Large intestine (tissue), 3 donors: ENCODE data around the gene SMS. TPM values are rescaled to one million over a fixed set of nuclear protein-coding genes. Genes with fewer than 3 reads are reported as not detected.

ENCODE experiments used
- DNase-seq, 2 donors: peaks; one replicate each; pipeline versions ENCODE4 v3.0.0 to v3.0.0-alpha.2; 2013
- H3K27ac ChIP-seq: one replicate; pipeline ENCODE4 v1.5.1; 2013; ENCODE audit warnings: low read length
- H3K27me3 ChIP-seq: 2 replicates; pipeline ENCODE4 v1.6.1; 2013; ENCODE audit warnings: low read length; ENCODE audit not compliant: control insufficient read depth, insufficient read depth
- H3K36me3 ChIP-seq: 2 replicates; pipeline ENCODE4 v1.6.1; 2013; ENCODE audit warnings: low read length; ENCODE audit not compliant: control insufficient read depth, insufficient read depth
- H3K4me1 ChIP-seq: one replicate; pipeline ENCODE4 v1.6.1; 2013; ENCODE audit warnings: low read length; ENCODE audit not compliant: control insufficient read depth, insufficient read depth
- H3K4me3 ChIP-seq: one replicate; pipeline ENCODE4 v1.5.1; 2013; ENCODE audit warnings: low read length
- H3K9me3 ChIP-seq: one replicate; pipeline ENCODE4 v1.6.1; 2013; ENCODE audit warnings: mild to moderate bottlenecking, low read depth, low read length, moderate library complexity; ENCODE audit not compliant: control insufficient read depth
- WGBS: methylation state at CpG from one replicate; pipeline ENCODE4 v1.1.5; 2013; ENCODE audit warnings: low lambda C conversion rate; ENCODE audit not compliant: insufficient coverage; 5-methylcytosine and 5-hydroxymethylcytosine counted together
- polyA plus RNA-seq: library from polyadenylated mRNA; unstranded; fragments of 120-200 nt; gene quantifications from one replicate; pipeline ENCODE4 v1.2.1, GENCODE V29; 2013

SMS gene
- polyA plus RNA-seq, 1 donor = 87.3 TPM

DNA sequence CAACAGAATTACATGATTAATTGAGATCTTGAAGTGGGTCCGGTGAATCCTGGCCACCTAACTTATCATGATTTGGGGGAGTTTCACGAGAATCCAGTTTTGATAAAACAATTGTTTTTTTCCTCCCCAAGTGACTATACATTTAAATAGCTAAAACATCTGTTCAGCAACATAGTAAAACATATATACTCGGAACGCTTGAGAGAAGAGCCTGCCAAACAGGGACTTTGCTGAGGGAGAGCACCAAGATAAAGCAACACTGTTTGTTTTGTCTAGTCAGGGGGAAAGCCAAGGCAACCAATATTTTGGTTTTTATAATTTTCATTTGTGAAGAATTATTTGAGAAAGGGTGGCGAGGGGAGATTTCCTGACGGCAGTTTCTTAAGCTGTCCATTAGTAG lies 92.0 kb downstream of the SMS start:
- Histone ChIP-seq H3K4me1 (no peaks in the 10 kb centered on the region), H3K27me3 (no peaks in the 10 kb centered on the region), H3K9me3 (no peaks in the 10 kb centered on the region), H3K36me3 (no peaks in the 10 kb centered on the region), H3K4me3 (no peak overlapping the region), H3K27ac (no peak overlapping the region)
- no peak for DNase-seq
- WGBS = no CpG with 5 or more reads among the region's 6 CpGs

DNA sequence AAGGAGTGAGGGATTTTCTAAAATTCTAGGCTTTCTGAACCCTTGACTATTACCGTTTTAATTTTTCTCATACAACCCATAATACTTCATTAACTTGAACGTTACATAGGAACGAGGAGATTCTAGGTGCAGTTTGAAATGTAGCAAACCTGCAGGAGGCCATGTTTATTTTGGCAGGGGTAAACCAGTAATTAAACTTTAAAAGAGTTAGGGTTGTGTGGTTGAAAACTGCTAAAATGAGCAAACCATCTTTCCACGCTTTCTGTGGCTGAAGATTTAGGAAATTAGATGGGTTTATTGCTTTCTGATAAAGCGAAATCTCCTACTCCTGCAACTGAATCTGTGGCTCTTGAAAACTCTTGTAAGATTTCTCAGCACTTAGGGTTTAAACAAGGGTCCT lies 93.3 kb downstream of the SMS start:
- no peak overlapping the region for H3K27ac ChIP-seq
- H3K9me3 ChIP-seq = no peaks in the 10 kb centered on the region
- no CpG with 5 or more reads among the region's 5 CpGs for WGBS
- no peaks in the 10 kb centered on the region for H3K27me3 ChIP-seq
- H3K4me1 ChIP-seq = no peaks in the 10 kb centered on the region
- no peak overlapping the region for H3K4me3 ChIP-seq
- DNase-seq = no peak
- no peaks in the 10 kb centered on the region for H3K36me3 ChIP-seq

DNA sequence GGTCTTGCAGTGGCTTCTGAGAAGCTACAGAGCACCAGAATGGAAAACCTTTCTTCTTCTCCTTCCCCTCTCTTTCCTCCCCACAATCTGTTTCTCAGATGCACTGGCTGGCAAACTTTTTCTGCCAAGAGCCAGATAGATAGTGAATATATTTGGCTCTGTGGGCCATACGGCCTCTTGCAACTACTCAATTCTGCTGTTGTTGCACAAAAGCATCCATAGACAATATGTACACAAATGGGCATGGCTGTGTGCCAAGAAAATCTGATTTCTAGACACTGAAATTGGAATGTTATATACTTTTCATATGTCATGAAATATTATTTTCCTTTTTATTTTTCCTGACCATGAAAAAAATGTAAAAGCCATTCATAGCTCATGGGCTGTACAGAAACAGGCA lies 94.7 kb downstream of the SMS start:
- WGBS = no CpG with 5 or more reads among the region's 1 CpG
- Histone ChIP-seq H3K36me3 (no peaks in the 10 kb centered on the region), H3K27ac (no peak overlapping the region), H3K4me3 (no peak overlapping the region), H3K27me3 (no peaks in the 10 kb centered on the region), H3K4me1 (no peaks in the 10 kb centered on the region), H3K9me3 (no peaks in the 10 kb centered on the region)
- no peak for DNase-seq

DNA sequence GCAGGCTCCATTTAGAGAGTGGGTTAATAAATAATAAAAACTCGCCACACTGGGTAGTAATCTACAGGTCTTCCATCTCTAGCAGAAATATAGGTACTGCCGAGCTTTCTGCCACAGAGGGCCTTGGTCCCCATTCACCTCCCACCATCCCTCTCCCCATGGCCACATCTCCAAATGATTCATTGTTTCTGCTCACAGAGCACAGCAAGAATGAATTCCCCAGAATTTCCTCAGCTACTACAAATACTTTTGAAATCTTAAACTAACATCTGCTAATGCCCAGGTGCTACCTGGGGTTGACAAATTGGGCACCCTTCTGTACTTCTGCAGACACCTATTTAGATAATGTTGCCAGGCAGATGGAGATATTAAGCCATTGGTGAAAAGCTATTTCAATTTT lies 96.7 kb downstream of the SMS start:
- no peak for DNase-seq
- Histone ChIP-seq H3K9me3 (no peaks in the 10 kb centered on the region), H3K4me3 (no peak overlapping the region), H3K27ac (no peak overlapping the region), H3K36me3 (no peaks in the 10 kb centered on the region), H3K4me1 (no peaks in the 10 kb centered on the region), H3K27me3 (no peaks in the 10 kb centered on the region)
- no CpG with 5 or more reads among the region's 2 CpGs for WGBS

DNA sequence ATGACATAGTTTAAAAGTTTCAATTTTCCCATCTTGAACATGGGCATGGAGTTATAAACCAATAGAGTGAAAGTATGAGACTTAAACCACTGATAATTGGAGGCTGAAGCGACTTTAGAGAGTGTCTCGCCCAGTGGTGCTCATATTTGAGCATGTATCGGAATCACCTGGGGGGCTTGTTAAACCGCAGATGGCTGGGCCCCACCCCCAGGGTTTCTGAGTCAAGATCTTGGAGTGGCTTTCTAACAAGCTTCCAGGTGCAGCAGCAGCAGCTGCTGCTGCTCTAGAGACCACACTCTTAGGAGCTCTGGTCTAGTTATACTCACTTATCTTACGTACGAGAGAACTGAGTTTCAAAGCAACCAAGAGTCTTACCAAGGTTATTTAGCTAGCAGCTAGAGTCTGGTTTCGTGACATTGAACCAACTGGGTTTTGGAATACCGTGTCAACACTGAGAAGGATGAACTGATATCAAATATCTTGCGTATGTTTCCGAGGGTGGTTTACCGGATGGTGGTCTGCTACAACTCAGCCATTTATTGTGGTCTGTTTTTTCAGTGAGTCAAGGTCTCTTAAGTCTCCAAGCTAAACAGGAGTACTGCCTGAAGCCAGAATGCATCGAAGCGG lies 97.5 kb downstream of the SMS start:
- Histone ChIP-seq H3K4me1 (no peaks in the 10 kb centered on the region), H3K36me3 (no peaks in the 10 kb centered on the region), H3K4me3 (no peak overlapping the region), H3K9me3 (no peaks in the 10 kb centered on the region), H3K27ac (no peak overlapping the region), H3K27me3 (no peaks in the 10 kb centered on the region)
- WGBS = no CpG with 5 or more reads among the region's 13 CpGs
- no peak for DNase-seq

DNA sequence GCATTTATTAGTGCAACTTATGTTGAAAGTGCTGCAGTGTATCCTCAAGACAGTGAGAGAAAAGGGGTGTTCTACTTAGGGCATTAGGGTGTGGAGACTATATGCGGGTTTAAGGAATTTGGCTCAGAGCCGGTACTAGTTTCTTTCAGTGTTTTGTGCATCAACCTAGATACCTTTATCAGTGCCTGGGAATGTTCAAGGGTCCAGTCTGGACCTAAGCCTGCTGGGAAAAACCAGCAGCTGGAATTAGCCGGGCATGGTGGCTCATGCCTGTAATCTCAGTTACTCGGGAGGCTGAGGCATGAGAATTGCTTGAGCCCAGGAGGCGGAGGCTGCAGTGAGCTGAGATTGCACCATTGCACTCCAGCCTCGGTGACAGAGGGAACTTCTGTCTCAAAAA lies 99.0 kb downstream of the SMS start:
- H3K9me3 ChIP-seq = no peaks in the 10 kb centered on the region
- H3K4me3 ChIP-seq = no peak overlapping the region
- no peaks in the 10 kb centered on the region for H3K36me3 ChIP-seq
- no peaks in the 10 kb centered on the region for H3K27me3 ChIP-seq
- WGBS = 100% methylated on average over 1 of the region's 6 CpGs
- DNase-seq = no peak
- H3K4me1 ChIP-seq = no peaks in the 10 kb centered on the region
- H3K27ac ChIP-seq = no peak overlapping the region

DNA sequence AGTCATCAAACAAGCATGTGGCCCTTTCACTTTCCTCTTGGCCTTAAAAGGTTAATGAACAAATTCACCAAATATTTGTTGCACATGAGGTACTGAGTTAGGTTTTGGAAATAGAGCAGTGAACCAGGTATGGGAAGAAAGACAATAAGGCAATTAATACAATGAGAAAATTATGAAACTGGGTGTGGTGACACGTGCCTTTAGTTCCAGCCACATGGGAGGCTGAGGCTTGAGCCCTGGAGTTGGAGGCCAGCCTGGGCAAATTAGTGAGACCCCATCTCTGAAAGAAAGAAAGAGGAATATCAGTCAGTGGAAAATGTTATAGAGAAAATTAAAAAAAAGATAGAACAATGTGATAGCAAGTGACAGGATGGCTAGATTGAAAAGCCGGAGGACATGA lies 99.7 kb downstream of the SMS start:
- Histone ChIP-seq H3K27me3 (no peaks in the 10 kb centered on the region), H3K27ac (no peak overlapping the region), H3K4me1 (no peaks in the 10 kb centered on the region), H3K4me3 (no peak overlapping the region), H3K9me3 (no peaks in the 10 kb centered on the region), H3K36me3 (no peaks in the 10 kb centered on the region)
- no peak for DNase-seq
- no CpG with 5 or more reads among the region's 2 CpGs for WGBS

DNA sequence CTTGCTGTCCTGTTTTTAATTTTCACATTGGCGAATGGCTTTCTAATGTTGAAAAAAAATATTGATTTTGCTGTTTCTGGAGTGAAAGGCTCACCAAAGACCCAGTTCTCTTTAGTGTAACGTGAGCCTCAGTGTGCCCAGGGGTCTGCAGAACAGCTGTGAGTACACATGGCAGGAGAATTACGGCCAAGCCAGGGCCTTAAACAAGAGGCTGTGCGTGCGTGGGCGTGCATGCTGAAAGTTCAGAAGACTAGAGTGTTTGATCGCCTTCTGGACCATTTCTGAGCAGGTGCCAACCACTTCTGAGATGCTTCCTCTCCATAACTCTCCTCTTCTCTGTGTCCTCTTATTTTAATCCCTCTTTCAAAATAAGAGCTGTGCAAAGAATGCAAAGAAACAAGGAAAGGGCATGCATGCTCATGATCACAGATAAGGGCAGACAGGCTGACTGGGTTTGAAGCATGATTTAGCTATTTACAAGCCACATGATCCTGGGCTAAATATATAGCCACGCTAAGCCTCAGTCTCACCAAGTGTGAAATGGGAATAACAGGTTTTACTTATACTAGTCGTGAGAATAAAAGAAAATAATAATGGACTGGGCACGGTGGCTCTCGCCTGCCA lies 101.5 kb downstream of the SMS start:
- WGBS = no CpG with 5 or more reads among the region's 11 CpGs
- H3K9me3 ChIP-seq = no peaks in the 10 kb centered on the region
- no peak overlapping the region for H3K4me3 ChIP-seq
- no peaks in the 10 kb centered on the region for H3K36me3 ChIP-seq
- H3K4me1 ChIP-seq = no peaks in the 10 kb centered on the region
- DNase-seq = no peak
- no peaks in the 10 kb centered on the region for H3K27me3 ChIP-seq
- no peak overlapping the region for H3K27ac ChIP-seq

DNA sequence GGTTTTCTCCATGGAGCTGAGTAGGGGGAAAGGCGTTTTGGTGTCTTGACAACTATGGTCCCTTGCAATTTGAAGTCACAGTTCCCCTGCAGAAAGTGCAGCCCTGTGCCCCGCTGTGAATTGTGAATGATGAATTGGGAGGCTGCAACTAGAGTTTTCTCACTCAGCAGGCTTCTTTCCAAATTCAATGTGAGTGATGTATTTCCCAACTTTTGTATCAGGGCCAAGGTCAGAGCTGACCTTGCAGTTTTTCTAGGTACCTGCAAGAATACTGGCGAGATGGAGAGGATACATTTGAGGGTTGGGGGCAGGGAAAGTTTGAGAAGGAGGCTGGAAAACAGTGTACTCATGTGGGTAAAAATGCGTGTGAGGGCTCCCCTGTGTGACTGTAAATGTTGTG lies 103.4 kb downstream of the SMS start:
- Histone ChIP-seq H3K4me1 (no peaks in the 10 kb centered on the region), H3K4me3 (no peak overlapping the region), H3K36me3 (no peaks in the 10 kb centered on the region), H3K27me3 (no peaks in the 10 kb centered on the region), H3K9me3 (no peaks in the 10 kb centered on the region), H3K27ac (no peak overlapping the region)
- WGBS = no CpG with 5 or more reads among the region's 4 CpGs
- DNase-seq = no peak
